GM12878 (cell line): ENCODE data around the gene PRM2. TPM values are rescaled to one million over a fixed set of nuclear protein-coding genes. Genes with fewer than 3 reads are reported as not detected.

Experiments used
- BMI1 ChIP-seq: fragments of 450-650 bp; IDR thresholded peaks from 2 replicates; pipeline ENCODE4 v1.6.1; 2016; ENCODE audit warnings: mild to moderate bottlenecking, moderate library complexity, borderline replicate concordance
- BRCA1 ChIP-seq: IDR thresholded peaks from 2 replicates; pipeline ENCODE4 v1.6.1; 2011; ENCODE audit warnings: low read depth, low read length, improper control_type of control experiment
- E2F8 ChIP-seq: fragments of 450-650 bp; IDR thresholded peaks from 2 replicates; pipeline ENCODE4 v1.6.1; 2018; ENCODE audit warnings: mild to moderate bottlenecking, low read depth, moderate library complexity; ENCODE audit not compliant: partially characterized antibody
- FOS ChIP-seq: IDR thresholded peaks from 3 replicates; pipeline ENCODE4 v1.6.1; 2011; ENCODE audit warnings: borderline replicate concordance; ENCODE audit not compliant: insufficient read length; ENCODE audit errors: extremely low read depth
- KDM1A ChIP-seq: fragments of 200-600 bp; sonication (generic); IDR thresholded peaks from 2 replicates; pipeline ENCODE4 v1.6.1; 2016; ENCODE audit warnings: borderline replicate concordance
- MLLT1 ChIP-seq: fragments of 450-650 bp; IDR thresholded peaks from 2 replicates; pipeline ENCODE4 v1.6.1; 2016; ENCODE audit warnings: mild to moderate bottlenecking
- MYC ChIP-seq: IDR thresholded peaks from 2 replicates; pipeline ENCODE4 v1.6.1; 2011; ENCODE audit warnings: mild to moderate bottlenecking, low read length, moderate library complexity, inconsistent platforms; ENCODE audit not compliant: insufficient read depth, insufficient replicate concordance, insufficient read length, severe bottlenecking
- NKRF ChIP-seq: fragments of 450-650 bp; conservative IDR thresholded peaks from 2 replicates; pipeline ENCODE4 v1.6.1; 2017; ENCODE audit warnings: mild to moderate bottlenecking, moderate library complexity
- TARDBP ChIP-seq: IDR thresholded peaks from 2 replicates; pipeline ENCODE4 v1.6.1; 2016; ENCODE audit warnings: borderline replicate concordance
- ZBTB11 ChIP-seq: fragments of 450-650 bp; formaldehyde crosslinking; IDR thresholded peaks from 2 replicates; pipeline ENCODE4 v1.5.0; 2022; ENCODE audit warnings: mild to moderate bottlenecking, missing genetic modification characterization
- ZNF687 ChIP-seq: fragments of 450-650 bp; IDR thresholded peaks from 2 replicates; pipeline ENCODE4 v1.6.1; 2017; ENCODE audit warnings: mild to moderate bottlenecking, moderate library complexity
- polyA plus RNA-seq, 11 experiments: library from polyadenylated mRNA; depleted of rRNA in 4 of 11; unstranded in 6 of 11; stranded (reverse) in 5 of 11; fragments of >200 nt; fragmentation: Nextera tagmentation in 4 of 11; fragmentation: Illumina TruSeq in 1 of 11; extraction: Ambion mirVana in 4 of 11; extraction: Trizol in 1 of 11; gene quantifications; 1 replicate in 1 of 11; 2 replicates in 10 of 11; pipeline versions ENCODE4 v1.2.1 to v1.2.3, GENCODE V29; 2011 to 2016; ENCODE audit warnings: inconsistent platforms in 2 of 11, missing spikeins in 2 of 11, low read depth in 1 of 11
- total RNA-seq, 4 experiments: library from RNA; depleted of rRNA in 3 of 4; stranded (reverse); fragments of >200 nt in 3 of 4; fragmentation: Illumina TruSeq in 1 of 4; extraction: Trizol in 1 of 4; gene quantifications; 2 replicates each; pipeline versions ENCODE4 v1.2.1 to v1.2.3, GENCODE V29; 2013 to 2021

Gene PRM2
- total and polyA plus RNA-seq, 10 of the 15 experiments (the other 5 are each of a cell fraction or from before 2014, with no cell fraction given): not detected

GRCh38 chr16:11272484-11272883, 3.8 kb downstream of the PRM2 start (continued):
- TF ChIP-seq E2F8 (no peak), ZNF687 (no peak), NKRF (no peak), KDM1A (no peak), ZBTB11 (CRISPR knock-in tag) (no peak), TARDBP (no peak), MLLT1 (no peak), FOS (no peak), BRCA1 (no peak), BMI1 (no peak), MYC (no peak)
